ENCODE results near the gene ALOX12B. TPM values are rescaled to one million over a fixed set of nuclear protein-coding genes. Genes with fewer than 3 reads are reported as not detected.
A peak's percentile ranks its signal among the peaks of the same experiment; 100 is the strongest.

Gene ALOX12B
- total and polyA plus RNA-seq, 2 of the 8 experiments (the other 6 are each of a cell fraction or from before 2014, with no cell fraction given), result 0.86 TPM; not detected in 1

DNA sequence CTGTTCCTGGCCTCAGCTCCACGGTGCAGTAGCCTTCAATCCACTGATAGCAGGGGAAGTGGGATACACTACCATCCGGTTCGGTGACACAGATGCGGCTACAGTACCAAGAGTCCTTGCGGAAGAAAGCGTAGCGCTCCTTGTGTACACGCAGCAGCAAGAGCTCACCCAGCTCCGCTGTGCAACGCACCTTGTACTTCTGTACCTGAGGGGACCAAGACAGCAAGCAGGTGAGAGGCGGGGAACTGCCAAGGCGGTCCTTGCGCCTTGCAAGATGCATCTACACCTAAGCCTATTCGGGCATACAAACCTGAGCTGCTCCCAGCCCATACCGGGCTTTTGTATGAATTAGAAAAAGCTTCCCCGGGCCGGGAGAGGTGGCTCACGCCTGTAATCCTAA lies 29.3 kb upstream of the ALOX12B start:
- Histone ChIP-seq H3K4ac (replicated peaks; ENCODE audit: insufficient read length, low read depth, low read length) (no peak overlapping the region), H3K56ac (replicated peaks; ENCODE audit: insufficient read length, low read depth, low read length) (no peak overlapping the region), H3K23me2 (ENCODE audit: low read depth, low read length) (peaks cover 19% of the 10 kb centered on the region), H3K9ac (replicated peaks in 1 of 4; ENCODE audit: extremely low read depth in 1 of 4, low read depth in 3 of 4, low read length in 3 of 4) (no peak overlapping the region), H4K8ac (ENCODE audit: extremely low read depth, insufficient read depth, low read length) (no peak overlapping the region), H2BK120ac (replicated peaks; ENCODE audit: low read depth, low read length) (no peak overlapping the region), H3K79me2 (ENCODE audit: control insufficient read depth in 1 of 2, insufficient read depth in 2 of 2, low read length in 2 of 2) (no peaks in the 10 kb centered on the region), H2BK5ac (ENCODE audit: low read depth, low read length) (no peak overlapping the region), H3K79me1 (ENCODE audit: low read depth, low read length) (no peaks in the 10 kb centered on the region), H3K4me1 (replicated peaks in 1 of 4; ENCODE audit: control insufficient read depth in 3 of 4, insufficient read depth in 4 of 4, low read length in 3 of 4) (peaks cover 0 to 7% (median 4%) of the 10 kb centered on the region in 4 experiments; a peak in 5 of 7 replicates), H4K5ac (ENCODE audit: insufficient read length, low read depth, low read length) (no peak overlapping the region), H3K27ac (ENCODE audit: low read depth, low read length) (no peak overlapping the region), H2BK20ac (ENCODE audit: low read length) (no peak overlapping the region), H3K36me3 (ENCODE audit: control insufficient read depth in 2 of 4, insufficient read depth in 4 of 4, low read length in 3 of 4) (no peaks in the 10 kb centered on the region), H3K9me3 (ENCODE audit: insufficient read depth in 2 of 2, low read depth in 1 of 2, low read length in 1 of 2) (no peaks in the 10 kb centered on the region), H3K14ac (ENCODE audit: insufficient read length) (no peak overlapping the region), H2AK5ac (ENCODE audit: low read depth, low read length) (no peak overlapping the region), H3K4me2 (ENCODE audit: insufficient read depth in 1 of 2, low read depth in 2 of 2, low read length in 2 of 2) (peak overlapping the region in 1 of 2 experiments; percentile 88; a peak in 1 of 4 replicates), H2BK12ac (ENCODE audit: low read depth, low read length) (no peak overlapping the region), H2BK15ac (ENCODE audit: low read length) (no peak overlapping the region; the same call in 1 of the 2 replicates), H3K18ac (ENCODE audit: extremely low read depth, low read length) (no peak overlapping the region), H2AFZ (ENCODE audit: low read length) (no peak overlapping the region), H4K91ac (replicated peaks; ENCODE audit: insufficient read length, low read length) (no peak overlapping the region), H3K4me3 (ENCODE audit: extremely low read depth in 1 of 4, insufficient read depth in 2 of 4, low read depth in 3 of 4, low read length in 4 of 4) (no peak overlapping the region), H4K20me1 (replicated peaks in 1 of 2; ENCODE audit: control insufficient read depth in 1 of 2, insufficient read depth in 2 of 2, low read length in 2 of 2) (peaks cover 0 to 3% of the 10 kb centered on the region in 2 experiments), H3K23ac (ENCODE audit: insufficient read length) (no peak overlapping the region), H3K27me3 (replicated peaks in 1 of 4; ENCODE audit: control insufficient read depth in 3 of 4, extremely low read depth in 1 of 4, insufficient read depth in 3 of 4, low read length in 3 of 4) (peaks cover 9 to 51% (median 40%) of the 10 kb centered on the region in 4 experiments)
- DNase-seq (ENCODE audit: low read depth in 1 of 2, low spot score in 2 of 2), result no peak
- POLR2A ChIA-PET (ENCODE audit: partially characterized antibody), result interaction anchor here (0.9 to 1.3 kb wide), 4 partner anchors 17 to 56 kb away, joined by 3 to 4 read pairs (median 3); no protein-coding TSS in a partner anchor
- FAIRE-seq, result no peak
- TF ChIP-seq BRCA1 (IDR thresholded peaks at IDR 0.05; ENCODE audit: low read depth, low read length), result no peak
- no peak for TF ChIP-seq EP300 (IDR thresholded peaks at IDR 0.05; ENCODE audit: borderline replicate concordance in 1 of 2, low read depth in 2 of 2, low read length in 2 of 2)
- no peak for TF ChIP-seq GTF2F1 (IDR thresholded peaks at IDR 0.05; ENCODE audit: borderline replicate concordance, low read depth, low read length)
- TF ChIP-seq, protein P1, sequence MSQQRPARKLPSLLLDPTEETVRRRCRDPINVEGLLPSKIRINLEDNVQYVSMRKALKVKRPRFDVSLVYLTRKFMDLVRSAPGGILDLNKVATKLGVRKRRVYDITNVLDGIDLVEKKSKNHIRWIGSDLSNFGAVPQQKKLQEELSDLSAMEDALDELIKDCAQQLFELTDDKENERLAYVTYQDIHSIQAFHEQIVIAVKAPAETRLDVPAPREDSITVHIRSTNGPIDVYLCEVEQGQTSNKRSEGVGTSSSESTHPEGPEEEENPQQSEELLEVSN (IDR thresholded peaks at IDR 0.05), result no peak
- TF ChIP-seq EGR1 (IDR thresholded peaks at IDR 0.05; ENCODE audit: borderline replicate concordance, low read depth, low read length), result no peak
- no peak for TF ChIP-seq TCF12 (IDR thresholded peaks at IDR 0.05; ENCODE audit: low read depth, low read length)
- no peak for TF ChIP-seq CREB1 (IDR thresholded peaks at IDR 0.05)
- no peak for TF ChIP-seq CTBP2 (IDR thresholded peaks at IDR 0.05; ENCODE audit: borderline replicate concordance, insufficient read depth, insufficient read length, low read length)
- no peak for TF ChIP-seq KDM5A (IDR thresholded peaks at IDR 0.05; ENCODE audit: low read length)
- CTCF ChIA-PET (ENCODE audit: partially characterized antibody), result interaction anchor here (0.7 to 23.3 kb wide), 7 partner anchors 7 to 60 kb away, joined by 3 to 501 read pairs (median 40); partner anchors contain the start of genes ALOX12B and TMEM107
- 65% methylated on average over 18 of the region's 18 CpGs; no CpG with 5 or more reads in 1 of the 2 experiments for WGBS, 2 experiments (ENCODE audit: extremely low coverage in 1 of 2, insufficient coverage in 1 of 2, insufficient read length in 1 of 2, insufficient replicate concordance in 2 of 2, low coverage in 1 of 2, low lambda C conversion rate in 2 of 2, missing lambda C conversion rate in 1 of 2)
